ENCODE measurements around the gene FAHD1. TPM values are rescaled to one million over a fixed set of nuclear protein-coding genes. Genes with fewer than 3 reads are reported as not detected.

The FAHD1 gene
- total and polyA plus RNA-seq, 9 of the 15 experiments (the other 6 are each of a cell fraction or from before 2014, with no cell fraction given), result 2.2 to 20.9 (median 10.7) TPM

DNA sequence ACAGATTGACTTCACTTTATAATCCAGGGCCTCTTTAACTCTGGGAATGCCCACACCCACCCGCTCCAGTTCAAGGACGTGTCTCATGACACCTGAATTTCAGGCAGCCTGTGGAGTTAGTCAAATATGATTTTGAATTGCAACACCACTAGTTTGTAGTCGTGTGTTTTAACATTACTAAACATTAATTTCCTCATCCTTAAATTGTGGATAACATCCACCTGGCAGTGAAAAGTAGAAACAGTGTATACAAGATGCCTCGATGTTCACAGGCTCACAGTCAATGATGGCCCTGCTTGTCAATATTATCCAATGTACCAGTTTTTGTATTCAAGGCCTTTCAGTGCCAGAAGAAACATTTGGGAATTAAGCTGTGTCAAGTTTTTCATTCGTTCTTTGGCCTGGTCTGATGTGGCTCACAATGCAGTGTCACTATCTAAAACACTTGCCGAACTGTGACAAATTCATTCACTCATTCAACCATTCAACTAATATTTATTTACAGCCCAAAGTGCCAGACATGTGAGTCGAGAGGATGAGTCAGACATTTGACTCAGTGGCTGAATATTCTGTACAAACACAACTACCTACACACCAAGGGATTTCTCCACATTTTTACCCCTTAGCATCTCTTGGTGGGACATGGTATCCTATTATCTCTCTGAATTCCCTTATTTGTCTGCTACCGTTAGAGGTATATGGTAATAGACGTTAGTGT is 43.5 kb downstream of the FAHD1 start:
- Histone ChIP-seq H3K36me3 (ENCODE audit: control insufficient read depth, insufficient read depth, low read length) (peaks cover 13% of the 10 kb centered on the region), H4K20me1 (replicated peaks; ENCODE audit: control insufficient read depth, insufficient read depth, low read length) (no peaks in the 10 kb centered on the region), H3K4me1 (replicated peaks in 1 of 2; ENCODE audit: control insufficient read depth in 2 of 2, insufficient read depth in 2 of 2, low read length in 2 of 2) (peaks cover 8 to 11% of the 10 kb centered on the region in 2 experiments; a peak in 4 of 5 replicates), H3K4me2 (ENCODE audit: insufficient read depth, low read length) (peak overlapping the region; percentile 53), H3K9me3 (replicated peaks; ENCODE audit: control insufficient read depth, insufficient read depth, low read depth, low read length) (no peaks in the 10 kb centered on the region), H3K79me2 (ENCODE audit: control insufficient read depth, insufficient read depth, low read length) (peaks cover 53% of the 10 kb centered on the region), H3K27ac (ENCODE audit: extremely low read depth, low read depth, low read length) (peak overlapping the region; percentile 21; the same call in 1 of the 3 replicates), H3K27me3 (ENCODE audit: control insufficient read depth in 2 of 2, insufficient read depth in 2 of 2, low read length in 2 of 2) (no peaks in the 10 kb centered on the region), H2AFZ (ENCODE audit: low read depth, low read length) (no peak overlapping the region), H3K9me1 (ENCODE audit: control insufficient read depth, insufficient read depth, low read length) (no peaks in the 10 kb centered on the region), H3K4me3 (no peak overlapping the region), H3K9ac (ENCODE audit: insufficient read depth in 1 of 2, low read depth in 2 of 2, low read length in 2 of 2) (no peak overlapping the region)
- CTCF ChIA-PET (ENCODE audit: low intra/inter-chr PET ratio), result no interaction called here
- POLR2A ChIA-PET, result interaction anchor here (0.7 to 1.8 kb wide), 4 partner anchors 53 to 986 kb away, joined by 3 to 8 read pairs (median 4); partner anchors contain the start of gene RPS2
- DNase-seq (ENCODE audit: extremely low read depth in 1 of 4, low spot score in 3 of 4) (peak in 1 of 4 experiments; percentile 32), FAIRE-seq (peak; percentile 69), ATAC-seq (no peak)
- TF ChIP-seq, protein P1, sequence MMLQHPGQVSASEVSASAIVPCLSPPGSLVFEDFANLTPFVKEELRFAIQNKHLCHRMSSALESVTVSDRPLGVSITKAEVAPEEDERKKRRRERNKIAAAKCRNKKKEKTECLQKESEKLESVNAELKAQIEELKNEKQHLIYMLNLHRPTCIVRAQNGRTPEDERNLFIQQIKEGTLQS (IDR thresholded peaks at IDR 0.05), result peak; percentile 69
- TF ChIP-seq, protein P1 (CRISPR knock-in tag; conservative IDR thresholded peaks at IDR 0.05), result no peak
- TF ChIP-seq SMARCA4 (IDR thresholded peaks at IDR 0.05) (peak; percentile 28; the same call in 1 of the 2 replicates), JUND (IDR thresholded peaks at IDR 0.05; ENCODE audit: borderline replicate concordance, low read depth, low read length) (peak; percentile 66; the same call in 1 of the 2 replicates), JUND (tag; IDR thresholded peaks at IDR 0.05; ENCODE audit: borderline replicate concordance, low read depth, low read length) (no peak), DPF2 (IDR thresholded peaks at IDR 0.05) (peak; percentile 39; the same call in 1 of the 2 replicates), MAFG (tag; conservative IDR thresholded peaks at IDR 0.05) (no peak), JUN (IDR thresholded peaks at IDR 0.05; ENCODE audit: borderline replicate concordance, low read depth, low read length) (0 out of 2 replicates have a peak, but pooled peaks have one; percentile 27), JUN (CRISPR knock-in tag; IDR thresholded peaks at IDR 0.05; ENCODE audit: borderline replicate concordance) (no peak), ZNF24 (IDR thresholded peaks at IDR 0.05) (0 out of 2 replicates have a peak, but pooled peaks have one; percentile 34), E2F8 (IDR thresholded peaks at IDR 0.05; ENCODE audit: low read depth, partially characterized antibody) (no peak), YY1 (IDR thresholded peaks at IDR 0.05; ENCODE audit: borderline replicate concordance in 1 of 3, control insufficient read depth in 1 of 3, extremely low read depth in 1 of 3, insufficient read depth in 3 of 3, insufficient read length in 1 of 3, insufficient replicate concordance in 2 of 3, low read depth in 1 of 3, low read length in 2 of 3) (no peak), FOSL1 (tag; conservative IDR thresholded peaks at IDR 0.05) (peak; percentile 39; the same call in 1 of the 2 replicates)
- intact Hi-C loops (cut with micrococcal nuclease), result no loop called here
- BruUV-seq (replicated peaks), result TSS peak; percentile 73
- in situ Hi-C loops (cut with MboI), result no loop called here
- whole genome bisulfite sequencing (ENCODE audit: insufficient coverage, low coverage, missing lambda C conversion rate), result 49% methylated on average over 9 of the region's 9 CpGs

Data from K562 (cell line).